NOMO-1 (cell line): ENCODE measurements around the gene ANKRD18B.
"Not testable (repeated sequence)": the region's sequence is repeated elsewhere in the genome, so short reads cannot be mapped to it uniquely, and the experiment has no call there.

Experiments used
- DNase-seq, 2 experiments: peaks; one replicate each; lab custom pipeline; 2025; ENCODE audit not compliant: unreplicated experiment in 2 of 2; lab: John Stamatoyannopoulos, UW

Gene ANKRD18B

DNA sequence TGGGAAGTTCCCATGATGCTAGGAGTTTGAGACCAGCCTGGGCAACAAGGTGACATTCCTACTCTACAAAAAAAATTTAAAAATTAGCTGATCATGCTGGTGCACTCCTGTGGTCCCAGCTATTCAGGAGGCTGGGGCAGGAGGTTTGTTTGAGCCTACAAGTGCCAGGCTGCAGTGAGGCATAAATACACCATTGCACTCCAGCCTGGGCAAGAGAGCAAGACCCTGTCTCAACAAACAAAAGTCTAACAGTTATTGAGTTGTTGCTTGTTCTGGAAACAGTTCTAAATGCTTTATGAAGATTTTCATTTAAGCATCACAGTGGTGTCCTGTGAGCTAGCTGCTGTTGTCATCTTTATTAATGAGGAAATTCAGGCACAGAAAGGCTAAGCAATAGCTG, 4.0 kb downstream of the ANKRD18B start:
- DNase-seq = not testable (repeated sequence)

GRCh38 chr9:33533958-33534357, 9.9 kb downstream of the ANKRD18B start:
- DNase-seq = not testable (repeated sequence)

GRCh38 chr9:33535541-33535940, 11.5 kb downstream of the ANKRD18B start:
- DNase-seq = no peak

GRCh38 chr9:33543463-33543862, 19.4 kb downstream of the ANKRD18B start:
- not testable (repeated sequence) for DNase-seq

DNA sequence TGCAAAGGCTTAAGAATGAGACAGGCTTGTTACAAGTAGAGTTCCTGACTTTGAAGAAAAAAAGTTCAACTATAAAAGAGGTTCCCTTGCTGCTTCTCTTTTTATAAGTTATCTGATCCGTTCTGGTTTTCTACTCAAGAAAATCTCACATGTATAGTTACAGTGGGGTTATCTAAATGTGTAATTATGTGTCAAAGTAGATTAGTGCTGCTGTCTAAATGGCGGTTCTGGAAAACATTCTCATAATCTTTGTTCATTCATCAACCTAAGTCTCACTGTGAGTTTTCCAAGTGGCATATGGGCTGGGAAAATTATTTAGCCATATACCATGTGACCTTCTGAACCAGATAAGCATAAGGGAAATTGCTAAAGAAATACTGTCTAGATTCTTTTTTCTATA, 21.7 kb downstream of the ANKRD18B start:
- not testable (repeated sequence) for DNase-seq

GRCh38 chr9:33548816-33549215, 24.8 kb downstream of the ANKRD18B start:
- DNase-seq = not testable (repeated sequence)

GRCh38 chr9:33549418-33549817, 25.4 kb downstream of the ANKRD18B start:
- DNase-seq = not testable (repeated sequence)

GRCh38 chr9:33551183-33551582, 27.1 kb downstream of the ANKRD18B start:
- DNase-seq = not testable (repeated sequence)

DNA sequence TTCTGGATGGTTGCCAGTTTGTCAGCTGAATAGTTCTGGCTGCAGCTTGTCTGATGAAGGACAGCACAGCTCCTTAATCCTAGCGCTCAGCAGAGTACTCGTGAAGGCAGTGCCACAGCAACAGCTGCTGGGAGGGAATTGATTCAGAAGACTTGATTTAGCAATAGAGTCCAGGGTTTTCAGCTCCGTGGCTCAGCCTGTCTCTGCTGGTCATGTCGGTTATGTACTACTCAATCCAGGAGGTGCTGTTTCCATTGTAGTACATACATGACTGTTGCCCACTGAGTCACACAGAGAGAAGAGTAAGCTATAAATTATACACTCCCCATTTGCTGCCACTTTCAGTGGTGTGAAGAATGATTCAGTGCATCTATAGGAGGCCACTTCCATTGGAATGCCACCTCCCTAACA, 28.3 kb downstream of the ANKRD18B start:
- DNase-seq = not testable (repeated sequence)

GRCh38 chr9:33560217-33560616, 36.2 kb downstream of the ANKRD18B start:
- not testable (repeated sequence) for DNase-seq

DNA sequence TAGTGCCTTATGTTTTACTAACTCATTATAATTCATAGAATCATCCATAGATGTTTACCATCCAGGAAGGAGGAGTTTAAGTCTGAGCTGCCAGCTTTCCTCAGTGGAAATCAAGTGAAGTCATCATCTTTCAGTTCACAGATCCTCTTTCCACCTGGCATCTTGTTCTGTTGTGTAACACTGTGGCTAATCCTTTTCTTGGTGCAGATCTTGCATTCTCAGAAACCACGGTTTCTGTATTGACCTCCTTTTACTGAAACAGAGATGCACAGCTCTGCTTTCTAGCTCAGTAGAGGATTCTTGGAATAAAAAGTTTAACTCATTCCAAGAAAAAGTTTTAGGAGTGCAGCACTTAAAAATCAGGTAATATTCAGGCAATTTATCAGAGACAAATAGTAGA, 38.1 kb downstream of the ANKRD18B start:
- peak in 1 of 2 experiments; percentile 14 for DNase-seq

DNA sequence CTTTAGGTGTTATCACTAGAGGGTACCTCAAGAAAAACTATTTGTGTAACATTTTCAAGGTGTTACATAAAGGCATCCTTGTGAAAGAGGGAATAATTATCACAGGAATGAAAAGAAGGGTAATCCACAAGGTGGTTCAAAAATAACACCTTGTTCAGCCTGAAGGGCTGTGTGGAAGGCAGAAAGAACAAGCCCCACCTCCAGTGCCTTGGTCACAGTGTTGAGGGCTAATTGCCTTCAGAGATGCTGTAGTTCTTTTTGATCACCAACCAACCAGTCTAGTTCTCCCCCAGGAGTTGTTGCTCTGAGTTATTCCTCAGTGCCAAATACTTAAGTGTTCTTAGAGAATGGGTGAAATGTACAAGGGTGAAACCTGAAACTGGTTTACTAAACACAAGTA, 43.7 kb downstream of the ANKRD18B start:
- not testable (repeated sequence) for DNase-seq

DNA sequence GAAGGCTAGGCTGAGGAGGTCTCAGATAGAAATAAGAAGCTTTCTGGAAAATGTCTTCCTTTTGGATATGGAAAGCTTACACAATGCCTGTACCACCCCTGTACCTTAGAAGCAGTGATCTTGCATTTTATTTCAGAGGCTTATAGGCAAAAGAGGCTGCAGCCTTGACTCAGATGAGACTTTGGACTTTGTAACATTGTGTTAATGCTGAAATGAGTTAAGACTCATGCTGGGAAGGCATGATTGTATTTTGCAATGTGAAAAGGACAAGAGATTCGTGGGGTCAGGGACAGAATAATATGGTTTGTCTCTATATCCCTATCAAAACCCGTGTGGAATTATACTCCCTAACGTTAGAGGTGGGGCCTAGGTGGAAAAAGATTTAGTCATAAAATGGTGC, 53.7 kb downstream of the ANKRD18B start:
- DNase-seq = not testable (repeated sequence)

DNA sequence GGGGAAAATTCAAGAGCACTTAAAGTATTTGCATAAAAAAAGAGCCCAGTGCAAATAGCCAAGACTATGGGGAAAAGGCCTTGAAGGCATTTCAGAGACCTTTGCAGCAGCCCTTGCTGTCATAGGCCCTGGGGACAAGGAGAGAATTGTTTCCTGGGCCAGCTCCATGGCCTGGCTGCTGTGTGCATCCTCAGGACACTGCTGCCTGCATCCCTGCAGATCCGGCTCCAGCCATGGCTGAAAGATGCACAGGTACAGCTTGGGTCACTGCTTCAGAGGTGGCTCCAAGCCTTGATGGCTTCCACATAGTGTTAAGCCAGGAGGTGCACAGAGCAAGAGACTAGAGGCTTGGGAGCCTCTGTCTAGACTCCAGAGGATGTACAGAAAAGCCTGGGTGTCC, 55.9 kb downstream of the ANKRD18B start:
- not testable (repeated sequence) for DNase-seq

DNA sequence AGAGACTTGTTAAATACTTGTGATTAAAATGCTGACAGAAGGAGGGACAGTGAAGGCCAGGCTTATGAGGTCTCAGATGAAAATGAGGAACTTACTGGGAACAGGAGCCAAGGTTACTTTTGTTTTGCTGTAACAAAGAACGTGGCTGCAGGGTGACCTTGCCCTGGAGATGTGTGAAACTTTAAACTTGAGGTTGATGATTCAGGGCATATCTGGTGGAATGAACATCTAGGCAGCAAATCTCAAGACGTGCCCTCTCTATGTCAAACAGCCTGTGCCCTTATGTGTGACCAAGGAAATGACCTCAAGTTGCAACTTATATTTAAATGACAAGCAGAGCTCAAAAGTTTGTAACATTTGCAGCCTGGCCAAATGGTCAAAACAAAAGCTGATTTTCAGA, 58.6 kb downstream of the ANKRD18B start:
- DNase-seq = peak; percentile 62 to 89

DNA sequence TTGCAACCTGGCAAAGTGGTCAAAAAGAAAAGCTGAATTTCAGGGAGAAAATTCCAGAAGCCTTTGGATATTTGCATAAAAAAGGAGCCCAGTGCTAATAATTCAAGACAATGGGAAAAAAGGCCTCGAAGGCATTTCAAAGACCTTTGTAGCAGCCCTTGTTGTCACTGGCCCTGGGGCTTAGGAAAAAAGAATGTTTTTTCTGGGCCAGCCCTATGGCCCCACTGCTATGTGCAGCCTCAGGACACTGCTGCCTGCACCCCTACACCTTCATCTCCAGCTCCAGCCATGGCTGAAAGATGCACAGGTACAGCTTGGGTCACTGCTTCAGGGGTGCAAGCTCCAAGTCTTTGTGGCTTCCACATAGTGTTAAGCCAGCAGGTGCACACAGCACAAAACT, 62.1 kb downstream of the ANKRD18B start:
- DNase-seq = not testable (repeated sequence)

- not testable (repeated sequence) for DNase-seq
Measured at GRCh38 chr9:33587799-33588198, 63.7 kb downstream of the ANKRD18B start.

GRCh38 chr9:33588876-33589275, 64.8 kb downstream of the ANKRD18B start:
- not testable (repeated sequence) for DNase-seq

DNA sequence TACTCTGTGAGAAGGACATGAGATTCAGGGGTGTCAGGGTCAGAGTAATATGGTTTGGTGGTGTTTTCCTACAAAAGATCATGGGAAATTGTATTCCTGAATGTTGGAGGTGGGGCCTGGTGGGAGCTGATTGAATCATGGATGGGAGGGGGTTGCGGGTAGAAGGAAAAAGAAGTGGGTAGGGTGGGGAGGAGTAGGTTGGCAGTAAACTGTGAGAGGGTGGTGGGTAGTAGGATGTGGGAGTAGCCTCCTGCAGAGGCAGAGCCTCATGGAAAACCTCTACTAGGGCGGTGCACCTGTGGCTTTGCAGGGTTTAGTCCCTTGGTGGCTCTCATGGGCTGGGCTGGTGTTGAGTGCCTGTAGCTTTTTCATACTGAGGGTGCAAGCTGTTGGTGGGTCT, 66.8 kb downstream of the ANKRD18B start:
- not testable (repeated sequence) for DNase-seq

DNA sequence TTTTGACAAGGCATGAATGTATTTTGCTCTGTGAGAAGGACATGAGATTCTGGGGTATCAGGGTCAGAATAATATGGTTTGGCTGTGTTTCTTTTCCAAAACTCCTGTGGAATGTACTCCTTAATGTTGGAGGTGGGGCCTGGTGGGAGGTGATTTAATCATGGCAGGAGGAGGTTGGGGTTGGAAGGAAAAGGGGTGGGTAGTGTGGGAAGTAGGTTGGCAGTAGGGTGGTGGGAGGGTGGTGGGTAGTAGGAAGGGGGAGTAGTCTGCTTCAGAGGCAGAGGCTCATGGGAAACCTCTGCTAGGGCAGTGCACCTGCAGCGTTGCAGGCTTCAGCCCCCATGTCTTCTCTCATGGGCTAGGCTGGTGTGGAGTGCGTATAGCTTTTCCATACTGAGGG, 72.9 kb downstream of the ANKRD18B start:
- not testable (repeated sequence) for DNase-seq

GRCh38 chr9:33597386-33597785, 73.3 kb downstream of the ANKRD18B start:
- DNase-seq = not testable (repeated sequence)

DNA sequence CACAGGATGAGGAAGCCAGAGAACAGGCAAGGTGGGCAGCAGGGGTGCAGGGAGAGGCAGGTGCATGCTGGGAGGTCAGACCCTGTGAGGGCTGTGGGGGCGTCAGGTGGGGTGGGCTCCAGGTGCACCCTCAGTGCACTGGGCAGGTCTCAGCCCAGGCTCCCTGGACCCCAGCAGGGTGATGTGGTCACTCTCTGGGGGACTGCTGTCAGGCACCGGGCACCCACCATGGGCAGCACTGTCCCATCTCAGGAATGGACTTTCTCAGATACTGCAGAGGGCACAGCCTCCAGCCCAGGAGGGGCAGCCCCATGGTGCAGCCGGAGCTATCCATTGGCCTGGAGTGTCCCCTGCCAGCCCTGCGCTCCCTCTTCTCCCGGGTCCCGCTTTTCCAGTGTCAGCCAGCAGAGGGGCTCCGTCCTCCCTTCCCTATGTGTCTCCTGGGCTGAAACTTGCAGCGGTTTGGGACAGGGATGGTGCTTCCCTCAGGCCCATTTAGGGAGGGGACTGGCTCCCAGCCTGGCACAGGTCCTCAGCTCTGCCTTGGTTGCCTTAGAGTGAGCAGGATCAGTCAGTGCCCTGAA, 74.8 kb downstream of the ANKRD18B start:
- DNase-seq = not testable (repeated sequence)

DNA sequence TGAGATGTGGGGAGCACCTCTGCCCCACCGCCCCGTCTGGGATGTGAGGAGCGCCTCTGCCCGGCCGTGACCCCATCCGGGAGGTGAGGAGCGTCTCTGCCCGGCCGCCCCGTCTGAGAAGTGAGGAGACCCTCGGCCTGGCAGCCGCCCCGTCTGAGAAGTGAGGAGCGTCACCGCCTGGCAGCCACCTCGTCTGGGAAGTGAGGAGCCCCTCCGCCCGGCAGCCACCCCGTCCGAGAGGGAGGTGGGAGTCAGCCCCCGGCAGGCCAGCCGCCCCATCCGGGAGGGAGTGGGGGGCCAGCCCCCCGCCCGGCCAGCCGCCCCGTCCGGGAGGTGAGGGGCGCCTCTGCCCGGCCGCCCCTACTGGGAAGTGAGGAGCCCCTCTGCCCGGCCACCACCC, 76.9 kb downstream of the ANKRD18B start:
- not testable (repeated sequence) for DNase-seq
